OCI-LY7 (cell line): ENCODE measurements around the gene SRSF5. TPM values are rescaled to one million over a fixed set of nuclear protein-coding genes. Genes with fewer than 3 reads are reported as not detected.
"Not testable (repeated sequence)": the region's sequence is repeated elsewhere in the genome, so short reads cannot be mapped to it uniquely, and the experiment has no call there.

Experiments used
- BruUV-seq: library from RNA; stranded (reverse); fragments of 400-500 nt; replicated peaks from 2 replicates; lab custom pipeline; 2021; lab: Mats Ljungman, UMichigan
- CTCF ChIA-PET: fragments of 300-600 bp; sonication (Branson Sonifier 250); formaldehyde crosslinking; loops from one replicate; lab custom pipeline; 2022; ENCODE audit warnings: antibody characterized with exemption; ENCODE audit not compliant: unreplicated experiment; lab: Charles Lee
- POLR2A ChIA-PET: fragments of 300-600 bp; sonication (Branson Sonifier 250); formaldehyde crosslinking; loops from one replicate; lab custom pipeline; 2022; ENCODE audit warnings: antibody characterized with exemption; lab: Charles Lee
- DNase-seq: peaks from one replicate; pipeline ENCODE4 v3.0.0-alpha.2; 2015; ENCODE audit warnings: low spot score
- H2AFZ ChIP-seq: fragments of 200-600 bp; sonication (generic), shearing (Covaris generic); 2 replicates; pipeline ENCODE4 v1.6.1; 2014; ENCODE audit warnings: mild to moderate bottlenecking, antibody characterized with exemption, low read length, moderate library complexity
- H3K27ac ChIP-seq: fragments of 200-600 bp; sonication (generic); 2 replicates; pipeline ENCODE4 v1.5.1; 2014; ENCODE audit warnings: mixed run types, low read depth, mild to moderate bottlenecking, moderate library complexity, low read length, inconsistent platforms; ENCODE audit not compliant: poor library complexity, severe bottlenecking
- H3K36me3 ChIP-seq: fragments of 200-600 bp; sonication (generic); 2 replicates; pipeline ENCODE4 v1.6.1; 2014; ENCODE audit warnings: mild to moderate bottlenecking, antibody characterized with exemption, low read length, moderate library complexity, mixed read lengths; ENCODE audit not compliant: insufficient read depth
- H3K4me1 ChIP-seq: fragments of 200-600 bp; sonication (generic); 2 replicates; pipeline ENCODE4 v1.5.1; 2014; ENCODE audit warnings: mild to moderate bottlenecking, low read length; ENCODE audit not compliant: insufficient read depth, poor library complexity, severe bottlenecking
- H3K4me2 ChIP-seq: fragments of 200-600 bp; sonication (generic); 2 replicates; pipeline ENCODE4 v1.6.1; 2014; ENCODE audit warnings: mild to moderate bottlenecking, low read length
- H3K4me3 ChIP-seq: fragments of 200-600 bp; sonication (generic); 2 replicates; pipeline ENCODE4 v1.5.1; 2014; ENCODE audit warnings: mild to moderate bottlenecking, low read depth, low read length; ENCODE audit not compliant: poor library complexity, severe bottlenecking
- H3K79me2 ChIP-seq: fragments of 200-600 bp; sonication (generic); 2 replicates; pipeline ENCODE4 v1.6.1; 2016; ENCODE audit warnings: low read depth, mild to moderate bottlenecking, low read length, moderate library complexity, mixed read lengths; ENCODE audit not compliant: insufficient read depth
- H3K9me2 ChIP-seq: fragments of 200-600 bp; sonication (generic); 2 replicates; pipeline ENCODE4 v1.6.1; 2016; ENCODE audit warnings: mild to moderate bottlenecking, low read length, mixed read lengths; ENCODE audit not compliant: insufficient read depth
- H3K9me3 ChIP-seq: fragments of 200-600 bp; sonication (generic); 2 replicates; pipeline ENCODE4 v1.6.1; 2014; ENCODE audit warnings: mild to moderate bottlenecking, mixed run types, low read length, mixed read lengths
- H4K20me1 ChIP-seq: fragments of 200-600 bp; sonication (generic); 2 replicates; pipeline ENCODE4 v1.6.1; 2014; ENCODE audit warnings: mild to moderate bottlenecking, antibody characterized with exemption, low read length, moderate library complexity, mixed read lengths; ENCODE audit not compliant: insufficient read depth
- EZH2phosphoT487 ChIP-seq: fragments of 200-600 bp; sonication (generic); IDR thresholded peaks from 2 replicates; pipeline ENCODE4 v1.6.1; 2018; ENCODE audit warnings: low read depth, borderline replicate concordance, mild to moderate bottlenecking, mixed run types, antibody characterized with exemption, low read length, moderate library complexity, mixed read lengths
- intact Hi-C: fragments of 100-400 bp; cut with micrococcal nuclease; formaldehyde crosslinking; loops from one replicate; pipeline ENCODE4 v1.10.0; 2022; ENCODE audit not compliant: unreplicated experiment
- total RNA-seq, 2 experiments: library from RNA; depleted of rRNA in 1 of 2; stranded (reverse); fragments of >200 nt in 1 of 2; shearing (Covaris generic) in 1 of 2; gene quantifications; 2 replicates each; pipeline ENCODE4 v1.2.3, GENCODE V29; 2014 to 2022
- TF ChIP-seq, protein P1 (sequence below): fragments of 200-600 bp; sonication (generic); conservative IDR thresholded peaks from 2 replicates; pipeline ENCODE4 v1.5.1; 2014; ENCODE audit warnings: mild to moderate bottlenecking, antibody characterized with exemption, low read length, moderate library complexity, mixed read lengths

SRSF5 gene
- total RNA-seq, 2 experiments from 2014 or later = 341 to 474 TPM

- TF ChIP-seq, protein P1, sequence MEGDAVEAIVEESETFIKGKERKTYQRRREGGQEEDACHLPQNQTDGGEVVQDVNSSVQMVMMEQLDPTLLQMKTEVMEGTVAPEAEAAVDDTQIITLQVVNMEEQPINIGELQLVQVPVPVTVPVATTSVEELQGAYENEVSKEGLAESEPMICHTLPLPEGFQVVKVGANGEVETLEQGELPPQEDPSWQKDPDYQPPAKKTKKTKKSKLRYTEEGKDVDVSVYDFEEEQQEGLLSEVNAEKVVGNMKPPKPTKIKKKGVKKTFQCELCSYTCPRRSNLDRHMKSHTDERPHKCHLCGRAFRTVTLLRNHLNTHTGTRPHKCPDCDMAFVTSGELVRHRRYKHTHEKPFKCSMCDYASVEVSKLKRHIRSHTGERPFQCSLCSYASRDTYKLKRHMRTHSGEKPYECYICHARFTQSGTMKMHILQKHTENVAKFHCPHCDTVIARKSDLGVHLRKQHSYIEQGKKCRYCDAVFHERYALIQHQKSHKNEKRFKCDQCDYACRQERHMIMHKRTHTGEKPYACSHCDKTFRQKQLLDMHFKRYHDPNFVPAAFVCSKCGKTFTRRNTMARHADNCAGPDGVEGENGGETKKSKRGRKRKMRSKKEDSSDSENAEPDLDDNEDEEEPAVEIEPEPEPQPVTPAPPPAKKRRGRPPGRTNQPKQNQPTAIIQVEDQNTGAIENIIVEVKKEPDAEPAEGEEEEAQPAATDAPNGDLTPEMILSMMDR = no peak
- no peak for TF ChIP-seq EZH2phosphoT487
- no TSS peak for BruUV-seq
- no peak overlapping the region for H3K27ac ChIP-seq
- H3K4me3 ChIP-seq = no peak overlapping the region
- H3K9me2 ChIP-seq = no peaks in the 10 kb centered on the region
- ChIA-PET CTCF (interaction anchor here (0.6 to 1.1 kb wide), 2 partner anchors 125 to 142 kb away, joined by 3 to 4 read pairs; no protein-coding TSS in a partner anchor), POLR2A (no interaction called here)
- intact Hi-C loops = loop anchor here (1.0 to 5.0 kb wide), 3 partner anchors 125 to 481 kb away; no protein-coding TSS in a partner anchor
- no peaks in the 10 kb centered on the region for H4K20me1 ChIP-seq
- peaks cover 10% of the 10 kb centered on the region for H3K4me1 ChIP-seq
- H3K79me2 ChIP-seq = no peaks in the 10 kb centered on the region
- H2AFZ ChIP-seq = no peak overlapping the region
- H3K9me3 ChIP-seq = no peaks in the 10 kb centered on the region
- no peak overlapping the region for H3K4me2 ChIP-seq
- no peak for DNase-seq
- H3K36me3 ChIP-seq = no peaks in the 10 kb centered on the region
Measured at GRCh38 chr14:69727860-69728259, 39.1 kb upstream of the SRSF5 start.

DNA sequence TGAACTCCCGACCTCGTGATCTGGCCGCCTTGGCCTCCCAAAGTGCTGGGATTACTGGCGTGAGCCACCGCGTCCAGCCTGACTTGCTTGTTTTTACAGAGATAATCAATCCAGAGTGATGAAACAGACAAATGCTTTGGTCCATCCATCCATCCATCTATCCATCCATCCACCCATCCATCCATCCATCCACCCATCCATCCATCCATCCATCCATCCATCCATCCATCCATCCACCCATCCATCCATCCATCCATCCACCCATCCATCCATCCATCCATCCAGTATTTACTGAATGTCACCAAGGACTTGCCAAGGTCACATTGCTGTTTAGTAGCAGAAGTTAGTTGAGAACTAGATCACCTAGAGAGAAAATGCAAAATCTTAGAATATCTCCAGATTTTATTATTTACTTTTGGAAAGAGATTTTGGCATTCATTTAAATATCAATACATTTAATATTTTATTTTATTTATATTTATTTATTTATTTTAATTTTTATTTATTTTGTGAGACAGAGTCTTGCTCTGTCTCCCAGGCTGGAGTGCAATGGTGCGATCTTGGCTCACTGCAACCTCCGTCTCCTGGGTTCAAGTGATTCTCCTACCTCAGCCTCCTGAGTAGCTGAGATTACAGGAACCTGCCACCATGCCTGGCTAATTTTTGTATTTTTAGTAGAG, 34.9 kb upstream of the SRSF5 start:
- H3K27ac ChIP-seq, H2AFZ ChIP-seq, POLR2A ChIA-PET, BruUV-seq, H3K36me3 ChIP-seq, H3K9me2 ChIP-seq, H3K4me3 ChIP-seq, H3K9me3 ChIP-seq, H3K4me2 ChIP-seq, DNase-seq, H4K20me1 ChIP-seq, H3K4me1 ChIP-seq, H3K79me2 ChIP-seq, CTCF ChIA-PET: not testable (repeated sequence)
- intact Hi-C loops = loop anchor here (5.0 kb wide), 2 partner anchors 85 to 295 kb away; no protein-coding TSS in a partner anchor

DNA sequence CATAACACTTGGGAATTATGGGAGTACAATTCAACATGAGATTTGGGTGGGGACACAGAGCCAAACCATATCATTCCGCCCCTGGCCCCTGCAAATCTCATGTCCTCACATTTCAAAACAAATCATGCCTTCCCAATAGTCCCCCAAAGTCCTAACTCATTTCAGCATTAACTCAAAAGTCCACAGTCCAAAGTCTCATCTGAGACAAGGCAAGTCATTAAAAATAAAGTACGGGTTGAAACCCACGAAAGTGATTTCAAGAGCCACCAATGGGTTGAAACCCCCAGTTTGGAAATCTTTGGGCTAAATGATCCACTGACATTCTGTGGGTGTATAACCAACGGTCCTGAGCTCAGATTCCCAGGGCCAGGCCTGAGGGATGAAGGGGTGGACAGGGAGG, 30.5 kb upstream of the SRSF5 start:
- H2AFZ ChIP-seq, CTCF ChIA-PET, H4K20me1 ChIP-seq, intact Hi-C loops, H3K4me3 ChIP-seq, H3K9me2 ChIP-seq, H3K4me1 ChIP-seq, H3K27ac ChIP-seq, BruUV-seq, H3K4me2 ChIP-seq, H3K36me3 ChIP-seq, H3K9me3 ChIP-seq, DNase-seq, H3K79me2 ChIP-seq: not testable (repeated sequence)
- POLR2A ChIA-PET = interaction anchor here (0.5 to 0.8 kb wide), 3 partner anchors 9 to 217 kb away, joined by 3 to 4 read pairs (median 3); no protein-coding TSS in a partner anchor
